HAP-1 (cell line): Measurements from ENCODE around the gene HJURP.
A peak's percentile ranks its signal among the peaks of the same experiment; 100 is the strongest.

ENCODE experiments used
- DNase-seq, 2 experiments: peaks; one replicate each; pipeline ENCODE4 v3.0.0-alpha.2; 2016 to 2020; ENCODE audit warnings: low spot score in 2 of 2
- H3K27me3 ChIP-seq: fragments of 250-450 bp; sonication (Bioruptor Pico); 2 replicates; pipeline ENCODE4 v1.5.1; 2020; ENCODE audit warnings: low read depth, mild to moderate bottlenecking, moderate library complexity
- H3K36me3 ChIP-seq: fragments of 250-450 bp; sonication (Bioruptor Pico); replicated peaks from 2 replicates; pipeline ENCODE4 v1.5.1; 2020; ENCODE audit warnings: mild to moderate bottlenecking
- H3K4me1 ChIP-seq: fragments of 250-450 bp; sonication (Bioruptor Pico); 2 replicates; pipeline ENCODE4 v1.5.1; 2020; ENCODE audit warnings: mild to moderate bottlenecking
- H3K4me3 ChIP-seq: fragments of 250-450 bp; sonication (Bioruptor Pico); 2 replicates; pipeline ENCODE4 v1.5.1; 2020; ENCODE audit warnings: mild to moderate bottlenecking, moderate library complexity
- H3K9me3 ChIP-seq: fragments of 250-450 bp; sonication (Bioruptor Pico); 2 replicates; pipeline ENCODE4 v1.5.1; 2020; ENCODE audit warnings: mild to moderate bottlenecking, moderate library complexity
- in situ Hi-C: fragments of 300-500 bp; cut with MboI; formaldehyde crosslinking; loops from 3 replicates; pipeline ENCODE4 v1.14.3; 2020; ENCODE audit warnings: low sequenced_read_pairs, inconsistent platforms, mixed read lengths

HJURP gene

DNA sequence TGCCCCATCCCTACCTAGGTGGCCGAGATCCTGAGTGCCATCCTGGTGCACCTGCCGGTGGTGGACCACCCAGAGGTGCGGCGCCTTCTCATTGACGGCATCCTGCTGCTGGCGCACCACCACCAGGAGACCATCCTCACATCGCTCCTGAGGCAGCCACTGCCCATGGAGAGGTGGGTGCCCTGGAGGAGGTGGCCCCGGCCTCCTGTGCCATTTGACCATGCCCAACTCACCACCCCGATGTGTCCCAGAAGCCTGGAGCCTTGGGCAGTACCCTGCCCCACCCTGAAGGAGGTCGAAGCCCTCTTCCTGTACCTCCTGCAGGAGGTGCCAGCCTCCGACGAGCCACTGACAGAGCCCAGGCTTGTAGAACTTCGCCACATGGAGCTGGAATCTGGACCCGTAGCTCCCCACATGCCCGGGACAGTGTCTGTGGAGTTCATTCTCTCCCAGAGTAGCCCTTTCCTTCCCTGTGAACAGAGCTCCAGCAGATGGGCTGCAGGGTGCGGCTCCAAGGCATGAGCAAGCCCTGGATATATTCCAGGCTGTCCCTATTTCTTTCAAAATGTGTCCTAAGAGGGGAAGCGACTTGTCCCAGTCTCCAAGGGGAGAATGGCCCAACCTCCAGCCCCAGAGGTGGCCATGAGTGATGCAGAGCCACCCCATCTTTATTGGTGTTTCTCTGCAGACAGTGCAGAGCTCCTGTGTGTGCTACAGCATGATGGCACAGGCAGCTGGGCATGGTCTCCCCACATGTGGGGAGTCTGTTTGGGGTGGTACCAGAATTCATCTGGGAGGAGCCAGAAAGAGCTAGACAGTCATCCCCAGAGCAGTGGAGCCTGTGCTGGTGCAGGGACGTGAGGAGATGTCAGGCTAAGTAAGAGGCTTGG, 34.2 kb downstream of the HJURP start:
- H3K4me1 ChIP-seq, result peaks cover 2% of the 10 kb centered on the region; the same call in 1 of the 2 replicates
- in situ Hi-C loops, result no loop called here
- H3K4me3 ChIP-seq, result no peak overlapping the region
- peak in 1 of 2 experiments; percentile 3 for DNase-seq
- no peaks in the 10 kb centered on the region for H3K27me3 ChIP-seq
- H3K9me3 ChIP-seq, result no peaks in the 10 kb centered on the region
- no peaks in the 10 kb centered on the region for H3K36me3 ChIP-seq

DNA sequence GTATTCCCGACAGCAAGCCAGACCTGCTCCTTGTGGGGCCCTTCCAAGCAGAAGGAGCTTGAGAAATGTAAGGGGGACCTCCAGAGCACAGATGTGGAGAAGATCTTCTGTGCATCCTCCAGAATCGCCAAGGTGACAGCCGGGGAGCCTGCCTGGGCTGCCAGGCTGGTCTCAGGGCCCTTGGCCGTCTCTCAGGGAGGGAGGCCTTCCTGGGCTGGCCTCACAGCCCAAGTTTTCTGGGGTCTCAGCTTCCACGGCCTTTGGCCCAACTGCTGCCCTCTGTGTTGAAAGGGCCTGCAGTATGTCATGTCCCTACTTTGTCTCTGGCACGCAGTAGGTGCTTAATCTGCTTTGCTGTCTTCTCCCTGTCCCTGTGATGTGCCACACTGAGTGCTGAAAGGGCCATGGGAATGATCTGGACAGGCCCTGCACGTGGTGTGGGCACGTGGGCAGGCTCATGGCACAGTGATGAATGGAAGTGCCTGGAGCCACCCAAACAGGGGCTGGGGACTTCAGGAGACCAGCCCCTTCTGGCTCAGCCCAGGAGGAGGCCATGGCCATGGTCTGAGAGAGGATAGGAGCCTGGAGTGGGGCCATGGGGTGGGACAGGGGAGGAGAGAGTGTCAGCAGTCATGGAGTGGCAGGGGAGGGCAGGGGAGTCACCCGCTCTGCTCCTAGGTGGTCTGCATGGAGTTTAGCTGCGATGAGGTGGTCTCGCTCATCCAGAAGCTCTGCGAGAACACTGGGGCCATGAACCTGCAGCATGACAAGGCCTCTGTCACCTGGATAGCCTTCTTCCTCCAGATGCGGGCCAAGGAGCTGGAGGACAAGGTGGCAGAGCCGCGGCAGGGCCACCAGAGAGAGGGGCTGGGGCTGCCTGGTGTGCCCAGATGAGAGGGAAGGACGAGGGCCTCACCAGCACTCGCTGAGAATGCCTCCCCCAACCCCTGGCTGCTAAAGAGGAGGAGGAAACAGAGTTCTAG, 35.4 kb downstream of the HJURP start:
- H3K27me3 ChIP-seq, result no peaks in the 10 kb centered on the region
- in situ Hi-C loops, result no loop called here
- H3K4me1 ChIP-seq, result no peaks in the 10 kb centered on the region
- H3K36me3 ChIP-seq, result no peaks in the 10 kb centered on the region
- no peak overlapping the region for H3K4me3 ChIP-seq
- peak in 1 of 2 experiments; percentile 1 for DNase-seq
- no peaks in the 10 kb centered on the region for H3K9me3 ChIP-seq

DNA sequence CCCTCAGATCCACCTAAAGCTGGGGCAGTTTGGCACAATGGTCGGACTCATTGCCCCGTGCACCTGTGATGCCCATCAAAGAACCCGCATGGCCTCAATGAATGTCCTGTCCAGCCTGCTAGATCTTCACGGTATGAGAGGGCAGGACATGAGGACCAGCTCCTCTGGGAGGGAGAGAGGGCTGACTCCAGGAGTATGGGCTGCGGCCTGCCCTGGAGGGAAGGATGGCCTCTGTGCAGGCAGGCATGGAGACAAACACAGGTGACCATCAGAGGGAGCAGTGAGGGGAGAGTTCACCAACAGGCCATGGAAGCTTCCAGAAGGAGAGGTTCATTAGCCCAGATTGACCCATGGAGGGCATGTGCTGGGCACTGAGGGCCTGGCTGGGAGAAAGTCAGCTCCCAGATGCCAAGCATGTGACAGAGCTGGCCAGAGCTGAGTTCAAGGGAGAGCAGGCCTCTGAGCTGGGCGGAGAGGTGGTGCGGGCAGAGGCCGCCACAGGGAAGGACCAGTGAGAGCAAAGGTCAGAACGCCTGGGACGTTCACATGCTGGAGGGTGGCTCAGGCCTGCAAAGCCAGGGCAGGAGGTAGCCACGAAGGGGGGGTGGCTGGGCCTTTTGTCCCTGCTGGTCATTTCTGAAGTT, 36.2 kb downstream of the HJURP start:
- peak in 1 of 2 experiments; percentile 3 for DNase-seq
- no peaks in the 10 kb centered on the region for H3K27me3 ChIP-seq
- in situ Hi-C loops, result no loop called here
- H3K36me3 ChIP-seq, result no peaks in the 10 kb centered on the region
- H3K9me3 ChIP-seq, result no peaks in the 10 kb centered on the region
- H3K4me1 ChIP-seq, result no peaks in the 10 kb centered on the region
- no peak overlapping the region for H3K4me3 ChIP-seq

DNA sequence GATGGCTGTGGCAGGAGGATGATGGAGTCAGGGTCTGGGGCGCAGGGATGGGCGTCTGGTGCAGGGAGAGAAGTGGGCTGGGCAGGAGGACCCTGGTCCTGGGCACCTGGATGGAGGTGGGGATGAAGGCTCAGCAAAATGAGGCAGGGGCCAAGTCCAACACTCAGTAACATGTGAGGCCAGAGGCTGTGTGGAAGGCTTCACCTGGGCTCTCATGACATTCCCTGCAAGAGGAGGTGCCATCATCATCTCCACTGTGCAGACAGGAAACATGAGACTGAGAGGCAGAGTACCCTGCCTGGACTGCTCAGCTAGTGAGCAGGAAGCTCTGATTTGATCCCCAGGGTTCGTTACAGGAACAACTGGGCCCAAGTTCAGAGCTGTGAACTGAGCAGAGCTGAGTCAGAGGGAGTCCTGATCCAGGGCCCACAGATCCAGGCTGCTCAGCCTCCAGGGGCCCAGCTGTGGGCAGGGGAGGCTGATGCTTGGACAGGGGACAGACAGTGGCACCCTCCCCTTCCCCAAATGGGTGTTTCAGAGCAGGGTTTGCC, 36.9 kb downstream of the HJURP start:
- no peaks in the 10 kb centered on the region for H3K36me3 ChIP-seq
- DNase-seq, result peak in 1 of 2 experiments; percentile 2
- H3K27me3 ChIP-seq, result no peaks in the 10 kb centered on the region
- H3K4me3 ChIP-seq, result no peak overlapping the region
- H3K9me3 ChIP-seq, result no peaks in the 10 kb centered on the region
- H3K4me1 ChIP-seq, result no peaks in the 10 kb centered on the region
- in situ Hi-C loops, result no loop called here

DNA sequence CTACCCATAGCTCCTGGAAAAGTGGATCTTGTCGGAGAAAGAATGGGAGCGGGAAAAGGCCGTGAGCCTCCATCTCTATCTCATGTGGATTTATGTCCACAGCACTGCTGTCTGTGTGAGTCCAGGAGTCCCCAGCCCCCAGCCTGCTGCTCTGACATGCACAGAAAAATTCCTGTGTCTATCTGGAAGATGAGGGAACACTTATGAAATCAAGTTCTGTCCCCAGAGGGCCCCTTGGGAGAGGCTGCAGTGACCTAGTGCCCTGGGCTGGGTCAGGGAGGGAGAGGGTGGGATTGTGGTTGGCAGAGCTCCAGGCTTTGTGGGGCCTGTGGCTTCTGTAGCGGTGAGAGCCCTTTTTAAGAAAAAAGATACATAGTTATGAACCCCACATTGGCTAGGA, 37.6 kb downstream of the HJURP start:
- Histone ChIP-seq H3K4me3 (no peak overlapping the region), H3K4me1 (no peaks in the 10 kb centered on the region), H3K36me3 (no peaks in the 10 kb centered on the region), H3K9me3 (no peaks in the 10 kb centered on the region), H3K27me3 (no peaks in the 10 kb centered on the region)
- DNase-seq, result no peak
- in situ Hi-C loops, result no loop called here

DNA sequence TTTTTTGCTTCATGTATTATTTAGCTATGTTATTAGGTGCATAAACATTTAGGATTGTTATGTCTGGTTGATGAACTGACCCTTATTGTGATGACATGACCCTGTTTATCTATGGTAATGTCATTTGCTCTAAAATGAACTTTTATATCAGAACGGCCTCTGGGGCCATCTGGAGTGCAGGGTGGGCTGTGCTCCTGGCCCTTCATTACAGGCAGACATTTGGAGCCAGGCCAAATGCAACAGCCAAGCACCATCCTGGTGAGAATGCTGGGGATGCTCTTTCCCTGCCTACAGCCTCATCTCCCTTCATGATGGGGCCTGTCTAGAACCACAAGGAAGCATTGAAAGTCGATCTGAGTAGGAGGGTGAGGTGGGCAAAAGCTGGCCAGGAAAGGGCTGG, 38.0 kb downstream of the HJURP start:
- Histone ChIP-seq H3K36me3 (no peaks in the 10 kb centered on the region), H3K4me1 (no peaks in the 10 kb centered on the region), H3K9me3 (no peaks in the 10 kb centered on the region), H3K4me3 (no peak overlapping the region), H3K27me3 (no peaks in the 10 kb centered on the region)
- no peak for DNase-seq
- in situ Hi-C loops, result no loop called here

DNA sequence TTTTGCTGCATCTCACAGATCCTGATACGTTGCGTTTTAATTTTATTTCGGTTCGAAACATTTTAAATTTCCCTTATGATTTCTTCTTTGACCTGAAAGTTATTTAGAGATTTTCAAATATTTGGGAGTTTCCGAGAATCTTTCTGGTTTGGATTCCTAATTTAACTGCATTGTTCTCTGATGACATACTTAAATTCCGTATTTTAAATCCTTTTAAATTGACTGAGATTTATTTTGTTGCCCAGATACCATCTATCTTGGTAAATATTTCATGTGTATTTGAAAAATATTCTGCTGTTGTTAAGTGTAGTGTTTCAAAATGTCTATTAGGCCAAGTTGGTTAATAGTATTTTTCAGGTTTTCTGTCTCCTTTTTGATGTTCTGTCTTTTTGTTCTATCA, 38.5 kb downstream of the HJURP start:
- H3K27me3 ChIP-seq, result no peaks in the 10 kb centered on the region
- in situ Hi-C loops, result no loop called here
- no peak for DNase-seq
- H3K9me3 ChIP-seq, result no peaks in the 10 kb centered on the region
- H3K36me3 ChIP-seq, result no peaks in the 10 kb centered on the region
- no peaks in the 10 kb centered on the region for H3K4me1 ChIP-seq
- H3K4me3 ChIP-seq, result no peak overlapping the region

DNA sequence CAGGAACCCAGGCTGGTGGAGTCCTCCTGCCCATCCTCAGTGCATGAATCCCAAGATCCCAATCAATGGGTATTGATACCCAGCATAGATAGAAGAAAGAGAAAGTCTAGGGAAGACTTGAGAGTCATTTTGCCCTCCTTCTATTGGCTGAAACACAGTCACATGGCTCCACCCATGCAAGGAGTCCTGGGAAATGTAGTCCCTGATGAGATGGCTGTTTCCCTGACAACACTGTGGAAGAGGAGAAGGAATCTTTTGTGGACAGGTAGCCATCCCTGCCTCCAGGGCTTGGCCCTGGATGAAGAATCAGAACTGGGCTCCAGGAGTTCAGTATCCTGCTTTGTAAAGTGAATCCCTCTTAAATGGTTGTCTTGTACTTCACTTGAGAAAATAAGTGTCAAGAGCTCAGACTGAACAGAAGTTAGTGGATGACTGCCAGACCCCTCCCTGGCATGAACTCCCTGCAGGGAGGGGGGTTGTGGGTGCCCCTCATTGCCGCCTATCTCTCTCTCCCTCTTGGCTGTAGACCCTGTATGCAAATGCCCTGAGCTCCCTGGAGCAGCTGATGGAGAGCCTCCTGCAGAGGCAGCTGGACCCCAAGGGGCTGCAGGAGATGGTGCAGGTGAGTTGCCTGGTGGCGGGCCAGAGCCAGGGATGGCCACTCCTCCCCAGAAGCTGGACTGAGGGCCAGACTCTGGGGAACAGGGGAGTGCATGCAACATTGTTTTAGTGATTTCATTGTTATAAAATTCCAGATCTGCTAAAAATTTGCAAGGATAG, 40.1 kb downstream of the HJURP start:
- DNase-seq, result peak in 1 of 2 experiments; percentile 5
- in situ Hi-C loops, result no loop called here

DNA sequence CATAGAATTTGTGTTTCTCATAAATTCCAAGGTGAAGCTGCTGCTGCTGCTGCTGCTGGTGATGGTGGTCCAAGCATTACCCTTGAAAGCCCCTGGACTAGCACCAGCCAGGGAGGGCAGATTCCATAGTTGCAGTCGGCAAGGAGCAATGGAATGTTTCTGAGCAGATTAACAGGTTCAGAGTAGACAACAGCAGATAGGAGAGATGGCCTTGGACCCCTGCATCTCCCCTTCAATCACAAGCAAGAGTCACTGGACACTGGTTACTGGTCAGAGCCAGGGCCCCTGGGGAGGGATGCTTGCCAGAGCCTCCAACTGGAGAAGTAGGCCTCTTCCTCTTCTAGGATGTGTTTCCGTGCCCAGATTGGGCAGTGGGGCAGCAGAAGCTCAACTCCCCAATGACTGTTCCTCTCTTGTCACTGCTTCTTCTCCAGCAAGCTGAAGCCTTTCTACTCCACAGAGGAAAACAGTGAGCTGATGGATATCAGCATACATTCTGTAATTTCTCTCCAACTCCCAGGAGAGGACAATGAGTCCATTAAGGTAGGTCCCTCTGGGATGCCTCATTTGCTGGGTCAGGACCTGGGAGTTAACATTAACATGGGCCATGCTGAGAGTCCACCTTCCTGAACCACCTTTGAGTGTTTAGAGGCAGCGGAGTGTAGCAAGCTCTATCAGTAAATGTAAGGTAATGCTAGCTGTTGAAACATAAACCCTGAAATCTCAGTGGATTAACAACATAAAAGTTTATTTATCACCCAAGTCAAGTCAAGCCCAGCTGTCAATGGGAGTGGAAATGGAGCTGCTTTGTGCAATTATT, 40.9 kb downstream of the HJURP start:
- Histone ChIP-seq H3K4me1 (no peaks in the 10 kb centered on the region), H3K9me3 (no peaks in the 10 kb centered on the region), H3K36me3 (no peaks in the 10 kb centered on the region), H3K27me3 (no peaks in the 10 kb centered on the region), H3K4me3 (no peak overlapping the region)
- in situ Hi-C loops, result no loop called here
- peak in 1 of 2 experiments; percentile 2 for DNase-seq

More for the DNA sequence above, 40.1 kb downstream of the HJURP start:
- Histone ChIP-seq H3K4me3 (no peak overlapping the region), H3K9me3 (no peaks in the 10 kb centered on the region), H3K27me3 (no peaks in the 10 kb centered on the region), H3K4me1 (no peaks in the 10 kb centered on the region), H3K36me3 (no peaks in the 10 kb centered on the region)

DNA sequence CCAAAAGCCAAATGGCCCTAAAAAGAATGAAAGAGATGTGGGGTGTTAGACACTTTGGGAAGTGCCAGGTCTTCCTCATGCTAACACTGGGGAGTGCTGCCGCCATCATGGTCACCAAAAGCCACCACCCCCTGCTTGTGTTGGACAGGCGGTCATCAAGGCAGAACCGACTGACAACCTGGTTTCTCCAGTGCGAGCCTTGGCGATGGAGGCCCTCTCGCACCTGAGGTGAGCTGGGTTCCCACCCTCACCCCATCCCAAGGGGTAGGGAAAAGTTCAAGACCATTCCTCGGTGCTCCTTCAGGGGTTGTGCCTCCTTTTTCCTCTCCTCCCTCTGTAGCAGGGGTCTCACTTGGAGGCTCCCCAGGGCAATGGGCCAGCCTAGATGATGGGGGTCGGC, 42.6 kb downstream of the HJURP start:
- Histone ChIP-seq H3K27me3 (no peaks in the 10 kb centered on the region), H3K4me3 (no peak overlapping the region), H3K9me3 (no peaks in the 10 kb centered on the region), H3K36me3 (no peaks in the 10 kb centered on the region), H3K4me1 (no peaks in the 10 kb centered on the region)
- DNase-seq, result peak in 1 of 2 experiments; percentile 1
- in situ Hi-C loops, result no loop called here

DNA sequence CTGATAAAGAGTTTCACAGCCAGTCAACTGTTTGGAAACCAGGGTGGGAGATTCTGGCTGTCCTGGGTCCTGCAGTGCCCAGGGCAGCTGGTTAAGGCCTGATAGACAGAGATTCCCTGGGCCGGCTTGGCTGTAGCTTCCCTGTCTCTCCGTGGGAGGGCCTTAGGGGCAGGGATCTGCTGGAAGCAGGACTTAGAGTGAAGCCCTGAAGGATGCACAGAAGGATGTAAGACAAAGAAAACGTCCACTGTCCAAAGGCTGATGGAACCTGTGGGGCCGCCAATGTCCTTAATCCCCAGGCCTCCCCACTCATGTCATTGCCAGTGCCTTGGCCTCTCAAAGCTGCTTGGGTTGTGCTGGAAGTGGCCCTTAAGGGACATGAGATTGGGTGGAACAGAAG, 43.2 kb downstream of the HJURP start:
- H3K9me3 ChIP-seq, result no peaks in the 10 kb centered on the region
- H3K4me3 ChIP-seq, result no peak overlapping the region
- in situ Hi-C loops, result no loop called here
- no peaks in the 10 kb centered on the region for H3K36me3 ChIP-seq
- no peaks in the 10 kb centered on the region for H3K27me3 ChIP-seq
- H3K4me1 ChIP-seq, result no peaks in the 10 kb centered on the region
- peak in 1 of 2 experiments; percentile 2 for DNase-seq

DNA sequence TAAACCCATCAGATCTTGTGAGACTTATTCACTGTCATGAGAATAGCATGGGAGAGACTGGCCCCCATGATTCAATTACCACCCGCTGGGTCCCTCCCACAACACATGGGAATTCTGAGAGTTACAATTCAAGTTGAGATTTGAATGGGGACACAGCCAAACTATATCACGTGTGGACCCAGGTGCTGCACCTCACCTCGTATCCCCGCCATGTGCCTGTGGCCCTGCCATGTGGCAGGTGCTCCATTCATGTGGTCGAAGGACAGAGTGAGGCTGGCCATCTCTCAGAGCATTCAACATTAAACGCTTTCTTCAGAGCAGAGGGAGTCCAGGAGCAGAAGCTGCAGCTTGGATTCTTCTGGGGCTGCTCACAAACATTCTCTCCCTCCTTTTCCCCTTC, 44.0 kb downstream of the HJURP start:
- no peaks in the 10 kb centered on the region for H3K4me1 ChIP-seq
- DNase-seq, result peak in 1 of 2 experiments; percentile 5
- H3K36me3 ChIP-seq, result no peaks in the 10 kb centered on the region
- H3K9me3 ChIP-seq, result no peaks in the 10 kb centered on the region
- in situ Hi-C loops, result no loop called here
- no peak overlapping the region for H3K4me3 ChIP-seq
- no peaks in the 10 kb centered on the region for H3K27me3 ChIP-seq
